T-helper 2 cell treated with Interferon-gamma antibody and Interleukin-4, amounts not matched to agents 5 μg/mL and 100 μg/mL, for 36 hours (primary cell): ENCODE measurements around the gene LSAMP.
"Not testable (repeated sequence)": the region's sequence is repeated elsewhere in the genome, so short reads cannot be mapped to it uniquely, and the experiment has no call there.

ENCODE experiments used
- DNase-seq: peaks from one replicate; pipeline ENCODE4 v3.0.0; 2021; ENCODE audit warnings: low spot score
- H3K27ac Mint-ChIP-seq: one replicate; pipeline ENCODE4 v1.8.0; 2021; ENCODE audit warnings: mild to moderate bottlenecking, mixed read lengths
- H3K27me3 Mint-ChIP-seq: one replicate; pipeline ENCODE4 v1.8.0; 2021; ENCODE audit warnings: low read depth, mixed read lengths
- H3K36me3 Mint-ChIP-seq: one replicate; pipeline ENCODE4 v1.8.0; 2021; ENCODE audit warnings: low read depth, mixed read lengths
- H3K4me1 Mint-ChIP-seq: one replicate; pipeline ENCODE4 v1.8.0; 2021; ENCODE audit warnings: low read depth, mixed read lengths
- H3K4me3 Mint-ChIP-seq: one replicate; pipeline ENCODE4 v1.8.0; 2022; ENCODE audit warnings: mild to moderate bottlenecking, moderate library complexity, mixed read lengths
- H3K9me3 Mint-ChIP-seq: one replicate; pipeline ENCODE4 v1.8.0; 2021; ENCODE audit warnings: mixed read lengths

Gene LSAMP

DNA sequence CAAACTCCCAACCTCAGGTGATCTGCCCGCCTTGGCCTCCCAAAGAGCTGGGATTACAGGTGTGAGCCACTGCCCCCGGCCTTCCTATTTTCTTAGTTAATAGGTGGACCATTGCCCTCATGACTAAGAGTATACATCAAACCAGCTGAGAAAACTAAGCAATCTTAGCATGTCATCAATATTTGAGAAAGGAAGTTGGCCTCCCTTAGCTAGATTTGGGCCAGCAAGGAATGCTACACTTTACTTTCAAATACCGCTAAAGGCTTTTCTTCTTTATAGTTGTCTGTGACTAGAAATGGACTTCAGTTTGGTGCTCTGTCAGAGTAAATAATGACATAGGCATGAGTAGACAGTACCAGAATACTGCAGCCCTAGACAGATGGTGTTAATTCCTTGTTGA lies 622.7 kb downstream of the LSAMP start:
- H3K4me1 Mint-ChIP-seq = no peaks in the 10 kb centered on the region
- no peaks in the 10 kb centered on the region for H3K9me3 Mint-ChIP-seq
- H3K36me3 Mint-ChIP-seq = no peaks in the 10 kb centered on the region
- no peaks in the 10 kb centered on the region for H3K27me3 Mint-ChIP-seq
- H3K27ac Mint-ChIP-seq = no peak overlapping the region
- DNase-seq = no peak
- no peak overlapping the region for H3K4me3 Mint-ChIP-seq

DNA sequence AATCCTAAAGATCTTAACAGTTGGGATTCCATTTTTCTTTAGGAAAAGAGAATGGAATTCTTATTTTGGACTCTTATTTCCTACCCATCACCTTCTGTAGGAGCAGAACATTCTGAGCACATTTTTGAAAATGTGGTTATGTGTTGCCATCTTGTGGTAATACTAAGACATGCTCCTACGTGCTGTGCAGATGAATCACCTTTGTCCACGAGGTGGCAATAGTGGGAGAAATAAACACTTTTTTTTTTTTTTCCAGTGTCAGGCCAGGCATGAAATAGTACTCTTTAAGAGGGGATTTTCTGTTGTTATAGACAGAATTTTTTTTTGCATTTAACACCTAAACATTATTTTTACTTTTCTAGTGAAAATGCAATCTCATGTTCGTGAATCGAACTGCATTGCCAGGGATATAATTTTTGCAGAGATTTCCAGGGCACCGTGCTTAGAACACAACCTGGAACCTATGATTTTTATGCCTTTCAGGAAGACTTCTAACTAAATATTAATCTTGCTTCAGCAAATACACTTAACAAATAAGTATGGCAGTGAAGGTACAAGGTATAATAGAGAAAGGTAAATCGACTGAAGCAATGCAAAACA lies 625.4 kb downstream of the LSAMP start:
- Mint-ChIP-seq H3K4me1 (no peaks in the 10 kb centered on the region), H3K9me3 (no peaks in the 10 kb centered on the region), H3K36me3 (no peaks in the 10 kb centered on the region), H3K27ac (no peak overlapping the region), H3K4me3 (no peak overlapping the region), H3K27me3 (peaks cover 2% of the 10 kb centered on the region)
- DNase-seq = peak; percentile 48

DNA sequence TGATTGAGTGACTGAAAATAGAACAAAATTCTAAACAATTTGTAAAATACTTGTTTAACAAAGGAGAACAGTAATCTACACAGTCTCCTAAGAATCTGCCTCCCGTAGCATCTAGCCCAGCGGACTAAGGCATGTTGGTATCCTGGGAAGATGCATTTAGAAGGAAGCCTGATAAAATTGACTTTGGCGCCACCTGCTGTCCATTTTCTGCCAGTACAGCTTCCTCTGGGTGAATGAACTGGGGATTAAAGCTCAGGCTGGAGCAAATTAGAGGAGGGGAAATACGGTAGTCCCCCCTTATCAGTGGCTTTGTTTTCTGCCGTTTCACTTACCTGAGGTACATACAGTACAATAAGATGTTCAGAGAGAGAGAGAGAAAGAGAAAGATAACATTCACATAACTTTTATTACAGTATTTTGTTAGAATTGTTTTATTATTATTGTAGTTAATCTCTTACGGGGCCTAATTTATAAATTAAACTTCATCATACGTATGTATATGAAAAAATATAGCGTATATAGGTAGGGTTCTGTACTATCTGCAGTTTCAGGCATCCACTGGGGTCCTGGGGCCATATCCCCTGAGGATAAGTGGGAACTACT lies 630.4 kb downstream of the LSAMP start:
- Mint-ChIP-seq H3K4me1 (no peaks in the 10 kb centered on the region), H3K4me3 (no peak overlapping the region), H3K36me3 (no peaks in the 10 kb centered on the region), H3K27me3 (peaks cover 23% of the 10 kb centered on the region), H3K27ac (no peak overlapping the region), H3K9me3 (no peaks in the 10 kb centered on the region)
- DNase-seq = peak; percentile 41

DNA sequence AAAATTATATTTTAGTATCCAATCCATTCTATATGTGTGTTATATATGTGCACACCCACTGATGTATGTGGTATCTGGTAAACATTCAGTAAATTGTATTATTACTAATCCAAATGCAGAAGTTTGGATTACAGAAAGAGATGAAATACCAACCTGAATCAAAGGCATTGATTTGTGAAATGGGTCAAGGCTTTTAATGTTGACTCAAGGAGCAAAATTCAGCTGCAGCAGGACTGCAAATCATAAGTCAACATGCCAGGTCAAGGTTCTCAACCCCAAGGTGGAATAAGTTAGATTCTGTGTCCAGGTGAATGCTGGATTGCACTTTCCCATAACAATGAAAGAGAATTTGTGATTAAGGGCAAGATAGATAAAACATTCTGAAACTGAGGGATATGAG lies 631.3 kb downstream of the LSAMP start:
- Mint-ChIP-seq H3K27me3 (peaks cover 31% of the 10 kb centered on the region), H3K9me3 (no peaks in the 10 kb centered on the region), H3K27ac (no peak overlapping the region), H3K4me3 (no peak overlapping the region), H3K4me1 (no peaks in the 10 kb centered on the region), H3K36me3 (no peaks in the 10 kb centered on the region)
- no peak for DNase-seq

DNA sequence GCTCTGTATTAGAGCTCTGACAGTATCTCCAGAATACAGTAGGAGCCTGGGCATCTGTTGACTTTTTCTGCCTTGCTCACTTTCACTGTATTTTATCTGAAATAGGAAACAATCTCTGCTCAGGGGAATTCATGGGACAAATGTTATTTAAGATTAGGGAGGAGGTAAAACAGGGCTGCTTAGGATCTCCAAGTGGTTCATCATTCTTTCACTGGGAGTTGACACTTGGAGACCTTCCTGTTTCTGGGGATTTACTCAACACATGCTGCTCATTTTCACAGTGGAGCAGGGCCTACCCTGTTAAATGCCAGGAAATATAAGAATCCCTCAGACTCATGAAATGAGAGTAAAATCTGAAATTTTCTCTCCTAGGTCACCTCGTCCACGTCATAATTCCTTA lies 636.5 kb downstream of the LSAMP start:
- H3K27me3 Mint-ChIP-seq = peaks cover 64% of the 10 kb centered on the region
- H3K4me1 Mint-ChIP-seq = peaks cover 3% of the 10 kb centered on the region
- no peak overlapping the region for H3K27ac Mint-ChIP-seq

DNA sequence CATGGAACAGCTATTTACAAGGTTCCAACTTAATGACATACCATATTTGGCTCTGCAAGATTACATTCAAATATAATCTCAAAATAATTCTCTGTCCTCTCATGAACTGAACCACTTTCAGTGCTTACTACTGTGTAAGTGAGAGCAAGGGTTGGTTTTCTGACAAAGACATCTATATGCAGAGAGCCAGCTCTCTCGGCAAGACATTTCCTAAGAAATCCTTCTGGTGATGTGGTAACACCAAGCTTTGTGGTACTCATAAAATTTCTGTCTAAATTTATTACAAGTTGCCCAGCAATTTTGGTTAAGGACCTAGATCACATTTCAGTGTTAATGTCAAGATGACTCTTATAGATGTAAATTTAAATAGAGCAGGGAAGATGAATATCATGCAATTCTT lies 637.0 kb downstream of the LSAMP start:
- Mint-ChIP-seq H3K4me1 (peaks cover 3% of the 10 kb centered on the region), H3K36me3 (no peaks in the 10 kb centered on the region), H3K27me3 (peaks cover 69% of the 10 kb centered on the region), H3K9me3 (no peaks in the 10 kb centered on the region), H3K27ac (no peak overlapping the region), H3K4me3 (no peak overlapping the region)
- DNase-seq = no peak

More for the DNA sequence above, 636.5 kb downstream of the LSAMP start:
- no peaks in the 10 kb centered on the region for H3K36me3 Mint-ChIP-seq
- H3K4me3 Mint-ChIP-seq = no peak overlapping the region
- H3K9me3 Mint-ChIP-seq = no peaks in the 10 kb centered on the region
- no peak for DNase-seq

DNA sequence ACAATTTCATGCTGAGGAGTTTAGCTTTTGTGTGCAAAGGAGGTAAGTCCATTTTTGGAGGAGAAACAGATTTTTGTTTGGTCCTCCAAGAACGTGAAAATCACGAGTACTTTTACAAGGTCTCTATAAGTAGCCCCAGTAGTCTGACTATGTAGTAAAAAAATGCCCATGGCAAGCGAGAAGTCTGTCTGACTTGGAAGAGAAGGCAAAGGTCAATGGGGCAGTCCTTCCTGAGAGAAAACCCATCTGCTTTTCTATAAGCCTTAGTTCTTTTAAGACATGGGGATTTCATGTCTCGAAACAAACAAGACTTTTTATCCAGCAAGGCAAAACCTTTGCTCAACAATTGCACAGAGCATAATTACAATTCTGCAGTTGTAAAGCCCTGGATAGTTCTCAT lies 638.8 kb downstream of the LSAMP start:
- H3K27me3 Mint-ChIP-seq = peaks cover 78% of the 10 kb centered on the region

DNA sequence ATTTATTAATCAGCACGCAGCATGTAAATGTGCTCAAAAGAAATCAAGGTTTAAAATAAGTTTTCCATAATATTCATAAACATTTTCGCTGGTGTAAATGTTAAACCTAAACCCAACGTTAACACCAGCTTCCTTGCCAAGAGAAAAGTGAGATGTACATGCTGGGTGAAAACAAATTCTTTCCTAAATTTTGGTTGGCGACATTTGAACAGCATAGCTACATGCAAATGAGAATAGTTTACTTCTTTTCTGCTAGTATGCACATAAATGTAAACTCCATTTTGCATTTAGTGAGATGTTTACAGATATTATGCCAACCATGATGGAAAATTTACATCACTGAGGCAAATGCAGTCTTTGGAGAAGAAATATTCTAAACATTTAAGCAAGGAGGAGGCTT lies 639.8 kb downstream of the LSAMP start:
- no peak overlapping the region for H3K4me3 Mint-ChIP-seq
- H3K27ac Mint-ChIP-seq = no peak overlapping the region
- DNase-seq = no peak
- peaks cover 68% of the 10 kb centered on the region for H3K27me3 Mint-ChIP-seq
- H3K36me3 Mint-ChIP-seq = no peaks in the 10 kb centered on the region
- no peaks in the 10 kb centered on the region for H3K9me3 Mint-ChIP-seq
- H3K4me1 Mint-ChIP-seq = peaks cover 6% of the 10 kb centered on the region

More for the DNA sequence above, 638.8 kb downstream of the LSAMP start:
- H3K27ac Mint-ChIP-seq = no peak overlapping the region
- H3K36me3 Mint-ChIP-seq = no peaks in the 10 kb centered on the region
- no peaks in the 10 kb centered on the region for H3K9me3 Mint-ChIP-seq
- no peak for DNase-seq
- peaks cover 6% of the 10 kb centered on the region for H3K4me1 Mint-ChIP-seq
- no peak overlapping the region for H3K4me3 Mint-ChIP-seq

DNA sequence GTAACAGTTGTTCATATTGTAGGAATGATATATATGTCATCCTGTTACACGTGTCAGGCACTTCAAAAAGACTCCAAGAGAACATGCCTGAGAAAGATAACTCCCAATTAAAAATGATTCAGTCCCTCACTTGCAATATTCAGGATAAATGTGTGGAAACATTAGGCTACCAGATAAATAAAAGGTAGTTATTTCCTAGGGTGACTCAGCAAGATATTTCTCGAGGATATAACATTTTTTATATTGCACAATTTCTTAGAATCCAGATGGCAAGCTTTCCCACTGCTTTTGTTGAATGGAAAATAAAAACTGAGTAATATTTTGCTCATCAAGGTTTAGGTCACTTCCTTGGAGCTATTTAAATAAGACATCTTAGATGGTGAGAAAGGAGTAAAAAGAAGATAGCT lies 640.6 kb downstream of the LSAMP start:
- no peak overlapping the region for H3K27ac Mint-ChIP-seq
- no peak overlapping the region for H3K4me3 Mint-ChIP-seq
- H3K4me1 Mint-ChIP-seq = peaks cover 6% of the 10 kb centered on the region
- no peak for DNase-seq
- no peaks in the 10 kb centered on the region for H3K9me3 Mint-ChIP-seq
- H3K36me3 Mint-ChIP-seq = no peaks in the 10 kb centered on the region
- peaks cover 66% of the 10 kb centered on the region for H3K27me3 Mint-ChIP-seq

DNA sequence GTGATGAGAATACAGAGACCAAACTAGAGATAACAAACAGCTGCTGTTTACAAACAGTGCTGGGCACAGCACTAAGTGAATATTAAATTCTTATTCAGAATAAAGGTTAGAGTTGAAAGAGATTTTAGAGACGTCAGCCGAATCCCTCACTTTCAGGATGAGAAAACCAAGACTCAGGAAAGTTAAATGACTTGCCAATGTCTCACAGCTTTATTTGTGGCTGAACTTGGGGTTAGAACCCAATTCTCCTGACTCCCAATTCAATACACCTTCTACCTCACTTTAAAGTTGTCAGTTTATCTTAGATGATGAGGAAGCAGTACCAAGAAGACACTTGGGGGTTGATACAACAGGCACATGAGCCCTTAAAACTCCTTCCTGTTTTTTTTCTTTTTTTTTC lies 641.1 kb downstream of the LSAMP start:
- no peak for DNase-seq
- Mint-ChIP-seq H3K27ac (no peak overlapping the region), H3K36me3 (no peaks in the 10 kb centered on the region), H3K9me3 (no peaks in the 10 kb centered on the region), H3K4me1 (peaks cover 6% of the 10 kb centered on the region), H3K27me3 (peaks cover 61% of the 10 kb centered on the region), H3K4me3 (no peak overlapping the region)

DNA sequence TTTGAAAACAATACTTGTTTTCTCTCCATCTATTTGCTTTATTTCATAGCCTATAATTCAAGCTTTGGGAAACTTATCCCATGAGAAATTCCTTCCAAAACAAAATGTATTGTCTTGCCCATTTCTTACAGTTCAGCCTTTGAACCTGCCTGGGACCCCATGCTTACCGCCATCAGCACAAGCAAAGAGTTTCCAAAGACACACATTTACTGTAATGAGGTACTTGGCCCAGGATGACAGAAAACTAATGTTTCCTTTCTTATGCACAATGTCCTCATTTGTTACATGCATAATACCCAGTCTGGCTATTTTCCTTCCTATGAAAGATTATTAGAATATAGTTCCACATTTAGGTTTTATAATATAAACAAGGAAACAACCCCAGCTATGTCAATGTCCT lies 641.6 kb downstream of the LSAMP start:
- Mint-ChIP-seq H3K4me1 (peaks cover 6% of the 10 kb centered on the region), H3K27ac (no peak overlapping the region), H3K4me3 (no peak overlapping the region), H3K9me3 (no peaks in the 10 kb centered on the region), H3K36me3 (no peaks in the 10 kb centered on the region), H3K27me3 (peaks cover 59% of the 10 kb centered on the region)
- DNase-seq = no peak

DNA sequence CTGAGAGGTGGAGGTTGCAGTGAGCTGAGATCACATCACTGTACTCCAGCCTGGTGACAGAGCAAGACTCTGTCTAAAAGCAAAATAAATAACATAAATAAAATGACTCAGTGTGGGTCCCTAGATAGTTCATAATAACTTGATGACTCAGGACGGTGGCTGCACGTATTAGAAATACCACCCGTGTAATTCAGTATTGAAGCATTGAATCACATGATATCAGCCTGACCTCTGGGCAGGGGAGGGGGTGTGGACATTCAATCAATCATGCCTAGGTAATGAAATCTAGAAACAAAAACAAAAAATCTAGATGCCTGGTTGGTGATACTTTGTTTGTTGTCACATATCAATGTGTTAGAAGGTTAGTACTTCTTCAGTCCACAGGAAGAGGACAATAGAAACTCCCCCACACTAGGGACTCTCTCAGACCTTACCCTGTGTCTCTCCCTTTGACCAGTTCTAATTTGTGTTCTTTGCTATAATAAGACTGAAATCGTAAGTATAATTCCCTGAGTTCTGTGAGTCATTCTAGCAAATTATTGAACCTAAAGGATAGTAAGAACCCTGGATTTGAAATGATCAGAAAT lies 644.7 kb downstream of the LSAMP start:
- Mint-ChIP-seq H3K27ac (no peak overlapping the region), H3K4me3 (no peak overlapping the region), H3K9me3 (no peaks in the 10 kb centered on the region), H3K36me3 (no peaks in the 10 kb centered on the region), H3K27me3 (peaks cover 48% of the 10 kb centered on the region), H3K4me1 (peaks cover 6% of the 10 kb centered on the region)
- DNase-seq = no peak

DNA sequence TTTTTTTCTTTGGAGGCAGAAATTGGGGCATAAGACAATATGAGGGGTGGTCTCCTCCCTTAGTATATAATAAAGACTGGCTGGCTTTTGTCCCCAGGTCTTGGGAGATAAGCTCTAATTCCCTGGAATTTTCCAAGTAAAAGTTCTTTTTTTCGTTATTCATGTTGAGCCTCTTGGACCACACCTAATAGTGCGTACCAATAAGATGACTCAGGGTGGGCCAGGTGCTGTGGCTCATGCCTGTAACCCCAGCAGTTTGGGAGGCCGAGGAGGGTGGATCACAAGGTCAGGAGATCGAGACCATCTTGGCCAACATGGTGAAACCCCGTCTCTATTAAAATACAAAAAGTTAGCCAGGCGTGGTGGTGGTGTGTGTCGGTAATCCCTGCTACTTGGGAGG lies 645.2 kb downstream of the LSAMP start:
- H3K27ac Mint-ChIP-seq, H3K9me3 Mint-ChIP-seq, H3K4me1 Mint-ChIP-seq, H3K36me3 Mint-ChIP-seq, H3K4me3 Mint-ChIP-seq, DNase-seq: not testable (repeated sequence)
- peaks cover 44% of the 10 kb centered on the region for H3K27me3 Mint-ChIP-seq

DNA sequence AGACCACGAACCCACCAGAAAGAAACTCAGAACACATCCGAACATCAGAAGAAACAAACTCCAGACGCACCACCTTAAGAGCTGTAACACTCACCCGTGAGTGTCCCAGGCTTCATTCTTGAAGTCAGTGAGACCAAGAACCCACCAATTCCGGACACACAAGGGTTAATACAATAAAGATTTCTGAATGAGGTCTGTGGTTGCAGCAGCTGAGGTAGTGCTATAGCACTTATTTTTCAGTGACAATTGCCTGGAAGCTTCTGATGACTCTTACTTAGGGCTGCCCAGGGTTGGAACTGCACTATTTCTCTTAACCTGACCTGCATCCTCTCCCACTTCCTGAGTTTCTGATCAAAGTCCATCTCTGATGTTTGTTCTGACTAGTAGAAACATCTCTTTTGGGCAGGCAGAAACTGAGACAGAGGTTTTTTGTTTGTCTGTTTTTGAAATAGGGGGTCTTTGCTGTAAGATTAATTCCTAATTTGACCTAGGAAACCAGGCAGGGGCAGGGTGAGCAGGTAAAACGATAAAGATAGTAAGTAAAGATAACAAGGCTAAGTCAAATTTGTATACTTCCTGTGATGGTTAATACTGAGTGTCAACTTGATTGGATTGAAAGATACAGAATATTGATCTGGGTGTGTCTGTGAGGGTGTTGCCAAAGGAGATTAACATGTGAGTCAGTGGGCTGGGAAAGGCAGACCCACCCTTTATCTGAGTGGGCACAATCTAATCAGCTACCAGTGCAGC lies 652.9 kb downstream of the LSAMP start:
- DNase-seq = peak; percentile 34
- Mint-ChIP-seq H3K27me3 (no peaks in the 10 kb centered on the region), H3K27ac (peak overlapping the region; percentile 95), H3K4me3 (peak overlapping the region; percentile 73), H3K4me1 (peaks cover 26% of the 10 kb centered on the region), H3K36me3 (no peaks in the 10 kb centered on the region), H3K9me3 (no peaks in the 10 kb centered on the region)
